ENCODE results near the gene DPH6.
"Not testable (repeated sequence)": the region's sequence is repeated elsewhere in the genome, so short reads cannot be mapped to it uniquely, and the experiment has no call there.

Gene DPH6

GRCh38 chr15:35545824-35546510 lies at the start of gene DPH6:
Gene DPH6, minus strand, starts transcription at chr15:35546165. Its CDS starts 24 bp downstream, at chr15:35546141.
- Histone ChIP-seq H3K27me3 (ENCODE audit: control insufficient read depth in 2 of 2, insufficient read depth in 2 of 2, low read length in 2 of 2) (no peaks in the 10 kb centered on the region), H3K27ac (ENCODE audit: low read depth in 2 of 2, low read length in 2 of 2) (peak within 1 kb of the TSS; percentile 99), H3K36me3 (ENCODE audit: control insufficient read depth in 2 of 2, insufficient read depth in 2 of 2, low read length in 2 of 2) (no peaks in the 10 kb centered on the region), H3K9me3 (ENCODE audit: control insufficient read depth in 2 of 2, low read length in 2 of 2) (no peaks in the 10 kb centered on the region), H3K4me1 (ENCODE audit: control insufficient read depth in 2 of 2, insufficient read depth in 2 of 2, low read length in 2 of 2) (peaks cover 0 to 8% of the 10 kb centered on the region in 2 donors), H3K9ac (ENCODE audit: low read depth in 1 of 2, low read length in 2 of 2) (peak within 1 kb of the TSS; percentile 77 to 98), H3K4me3 (ENCODE audit: low read length in 2 of 2) (peak within 1 kb of the TSS; percentile 81 to 94)

- Histone ChIP-seq H3K4me3 (ENCODE audit: low read length in 2 of 2) (no peak overlapping the region), H3K9me3 (ENCODE audit: control insufficient read depth in 2 of 2, low read length in 2 of 2) (no peaks in the 10 kb centered on the region), H3K27ac (ENCODE audit: low read depth in 2 of 2, low read length in 2 of 2) (no peak overlapping the region), H3K4me1 (ENCODE audit: control insufficient read depth in 2 of 2, insufficient read depth in 2 of 2, low read length in 2 of 2) (no peaks in the 10 kb centered on the region), H3K27me3 (ENCODE audit: control insufficient read depth in 2 of 2, insufficient read depth in 2 of 2, low read length in 2 of 2) (no peaks in the 10 kb centered on the region), H3K36me3 (ENCODE audit: control insufficient read depth in 2 of 2, insufficient read depth in 2 of 2, low read length in 2 of 2) (no peaks in the 10 kb centered on the region), H3K9ac (ENCODE audit: low read depth in 1 of 2, low read length in 2 of 2) (no peak overlapping the region)
Measured at GRCh38 chr15:35595656-35596055, 49.7 kb upstream of the DPH6 start.

- not testable (repeated sequence) for H3K9ac ChIP-seq (ENCODE audit: low read depth in 1 of 2, low read length in 2 of 2); H3K4me1 ChIP-seq (ENCODE audit: control insufficient read depth in 2 of 2, insufficient read depth in 2 of 2, low read length in 2 of 2); H3K27ac ChIP-seq (ENCODE audit: low read depth in 2 of 2, low read length in 2 of 2); H3K36me3 ChIP-seq (ENCODE audit: control insufficient read depth in 2 of 2, insufficient read depth in 2 of 2, low read length in 2 of 2); H3K27me3 ChIP-seq (ENCODE audit: control insufficient read depth in 2 of 2, insufficient read depth in 2 of 2, low read length in 2 of 2); H3K9me3 ChIP-seq (ENCODE audit: control insufficient read depth in 2 of 2, low read length in 2 of 2); H3K4me3 ChIP-seq (ENCODE audit: low read length in 2 of 2)
Measured at GRCh38 chr15:35591987-35592386, 46.0 kb upstream of the DPH6 start.

GRCh38 chr15:35583863-35584528 lies 38.0 kb upstream of the DPH6 start:
- Histone ChIP-seq H3K4me3 (ENCODE audit: low read length in 2 of 2) (no peak overlapping the region), H3K4me1 (ENCODE audit: control insufficient read depth in 2 of 2, insufficient read depth in 2 of 2, low read length in 2 of 2) (no peaks in the 10 kb centered on the region), H3K9ac (ENCODE audit: low read depth in 1 of 2, low read length in 2 of 2) (no peak overlapping the region), H3K27me3 (ENCODE audit: control insufficient read depth in 2 of 2, insufficient read depth in 2 of 2, low read length in 2 of 2) (no peaks in the 10 kb centered on the region), H3K9me3 (ENCODE audit: control insufficient read depth in 2 of 2, low read length in 2 of 2) (no peaks in the 10 kb centered on the region), H3K36me3 (ENCODE audit: control insufficient read depth in 2 of 2, insufficient read depth in 2 of 2, low read length in 2 of 2) (no peaks in the 10 kb centered on the region), H3K27ac (ENCODE audit: low read depth in 2 of 2, low read length in 2 of 2) (no peak overlapping the region)

- H3K4me3 ChIP-seq (ENCODE audit: low read length in 2 of 2): no peak overlapping the region
- H3K36me3 ChIP-seq (ENCODE audit: control insufficient read depth in 2 of 2, insufficient read depth in 2 of 2, low read length in 2 of 2): no peaks in the 10 kb centered on the region
Measured at GRCh38 chr15:35580606-35581005, 34.6 kb upstream of the DPH6 start.

GRCh38 chr15:35567392-35567791 lies 21.4 kb upstream of the DPH6 start:
- no peaks in the 10 kb centered on the region for H3K36me3 ChIP-seq (ENCODE audit: control insufficient read depth in 2 of 2, insufficient read depth in 2 of 2, low read length in 2 of 2)
- H3K9me3 ChIP-seq (ENCODE audit: control insufficient read depth in 2 of 2, low read length in 2 of 2): no peaks in the 10 kb centered on the region
- no peak overlapping the region for H3K27ac ChIP-seq (ENCODE audit: low read depth in 2 of 2, low read length in 2 of 2)
- no peak overlapping the region for H3K4me3 ChIP-seq (ENCODE audit: low read length in 2 of 2)
- no peaks in the 10 kb centered on the region for H3K4me1 ChIP-seq (ENCODE audit: control insufficient read depth in 2 of 2, insufficient read depth in 2 of 2, low read length in 2 of 2)
- no peaks in the 10 kb centered on the region for H3K27me3 ChIP-seq (ENCODE audit: control insufficient read depth in 2 of 2, insufficient read depth in 2 of 2, low read length in 2 of 2)
- no peak overlapping the region for H3K9ac ChIP-seq (ENCODE audit: low read depth in 1 of 2, low read length in 2 of 2)

More at GRCh38 chr15:35580606-35581005, 34.6 kb upstream of the DPH6 start:
- H3K27me3 ChIP-seq (ENCODE audit: control insufficient read depth in 2 of 2, insufficient read depth in 2 of 2, low read length in 2 of 2): no peaks in the 10 kb centered on the region
- H3K27ac ChIP-seq (ENCODE audit: low read depth in 2 of 2, low read length in 2 of 2): no peak overlapping the region
- no peaks in the 10 kb centered on the region for H3K9me3 ChIP-seq (ENCODE audit: control insufficient read depth in 2 of 2, low read length in 2 of 2)
- no peaks in the 10 kb centered on the region for H3K4me1 ChIP-seq (ENCODE audit: control insufficient read depth in 2 of 2, insufficient read depth in 2 of 2, low read length in 2 of 2)
- H3K9ac ChIP-seq (ENCODE audit: low read depth in 1 of 2, low read length in 2 of 2): no peak overlapping the region

- H3K27ac ChIP-seq (ENCODE audit: low read depth in 2 of 2, low read length in 2 of 2): no peak overlapping the region
- no peaks in the 10 kb centered on the region for H3K27me3 ChIP-seq (ENCODE audit: control insufficient read depth in 2 of 2, insufficient read depth in 2 of 2, low read length in 2 of 2)
- no peaks in the 10 kb centered on the region for H3K4me1 ChIP-seq (ENCODE audit: control insufficient read depth in 2 of 2, insufficient read depth in 2 of 2, low read length in 2 of 2)
- H3K4me3 ChIP-seq (ENCODE audit: low read length in 2 of 2): no peak overlapping the region
- H3K9ac ChIP-seq (ENCODE audit: low read depth in 1 of 2, low read length in 2 of 2): no peak overlapping the region
- H3K36me3 ChIP-seq (ENCODE audit: control insufficient read depth in 2 of 2, insufficient read depth in 2 of 2, low read length in 2 of 2): no peaks in the 10 kb centered on the region
- H3K9me3 ChIP-seq (ENCODE audit: control insufficient read depth in 2 of 2, low read length in 2 of 2): no peaks in the 10 kb centered on the region
Measured at GRCh38 chr15:35566991-35567390, 21.0 kb upstream of the DPH6 start.

GRCh38 chr15:35565901-35566300 lies 19.9 kb upstream of the DPH6 start:
- H3K27ac ChIP-seq (ENCODE audit: low read depth in 2 of 2, low read length in 2 of 2): no peak overlapping the region
- no peaks in the 10 kb centered on the region for H3K4me1 ChIP-seq (ENCODE audit: control insufficient read depth in 2 of 2, insufficient read depth in 2 of 2, low read length in 2 of 2)
- H3K27me3 ChIP-seq (ENCODE audit: control insufficient read depth in 2 of 2, insufficient read depth in 2 of 2, low read length in 2 of 2): no peaks in the 10 kb centered on the region
- no peaks in the 10 kb centered on the region for H3K9me3 ChIP-seq (ENCODE audit: control insufficient read depth in 2 of 2, low read length in 2 of 2)
- no peak overlapping the region for H3K9ac ChIP-seq (ENCODE audit: low read depth in 1 of 2, low read length in 2 of 2)
- H3K36me3 ChIP-seq (ENCODE audit: control insufficient read depth in 2 of 2, insufficient read depth in 2 of 2, low read length in 2 of 2): no peaks in the 10 kb centered on the region
- no peak overlapping the region for H3K4me3 ChIP-seq (ENCODE audit: low read length in 2 of 2)

GRCh38 chr15:35562641-35563040 lies 16.7 kb upstream of the DPH6 start:
- H3K4me1 ChIP-seq (ENCODE audit: control insufficient read depth in 2 of 2, insufficient read depth in 2 of 2, low read length in 2 of 2): no peaks in the 10 kb centered on the region
- H3K27me3 ChIP-seq (ENCODE audit: control insufficient read depth in 2 of 2, insufficient read depth in 2 of 2, low read length in 2 of 2): no peaks in the 10 kb centered on the region
- H3K9me3 ChIP-seq (ENCODE audit: control insufficient read depth in 2 of 2, low read length in 2 of 2): no peaks in the 10 kb centered on the region
- H3K9ac ChIP-seq (ENCODE audit: low read depth in 1 of 2, low read length in 2 of 2): no peak overlapping the region
- no peaks in the 10 kb centered on the region for H3K36me3 ChIP-seq (ENCODE audit: control insufficient read depth in 2 of 2, insufficient read depth in 2 of 2, low read length in 2 of 2)
- H3K27ac ChIP-seq (ENCODE audit: low read depth in 2 of 2, low read length in 2 of 2): no peak overlapping the region
- no peak overlapping the region for H3K4me3 ChIP-seq (ENCODE audit: low read length in 2 of 2)

GRCh38 chr15:35561308-35561707 lies 15.3 kb upstream of the DPH6 start:
- H3K9ac ChIP-seq (ENCODE audit: low read depth in 1 of 2, low read length in 2 of 2): no peak overlapping the region
- no peaks in the 10 kb centered on the region for H3K4me1 ChIP-seq (ENCODE audit: control insufficient read depth in 2 of 2, insufficient read depth in 2 of 2, low read length in 2 of 2)
- H3K27ac ChIP-seq (ENCODE audit: low read depth in 2 of 2, low read length in 2 of 2): no peak overlapping the region
- H3K36me3 ChIP-seq (ENCODE audit: control insufficient read depth in 2 of 2, insufficient read depth in 2 of 2, low read length in 2 of 2): no peaks in the 10 kb centered on the region
- H3K4me3 ChIP-seq (ENCODE audit: low read length in 2 of 2): no peak overlapping the region
- no peaks in the 10 kb centered on the region for H3K27me3 ChIP-seq (ENCODE audit: control insufficient read depth in 2 of 2, insufficient read depth in 2 of 2, low read length in 2 of 2)
- H3K9me3 ChIP-seq (ENCODE audit: control insufficient read depth in 2 of 2, low read length in 2 of 2): no peaks in the 10 kb centered on the region

All from mucosa of rectum (tissue), 2 donors.